ENCODE results near the gene GRIK1.

GRIK1 gene

DNA sequence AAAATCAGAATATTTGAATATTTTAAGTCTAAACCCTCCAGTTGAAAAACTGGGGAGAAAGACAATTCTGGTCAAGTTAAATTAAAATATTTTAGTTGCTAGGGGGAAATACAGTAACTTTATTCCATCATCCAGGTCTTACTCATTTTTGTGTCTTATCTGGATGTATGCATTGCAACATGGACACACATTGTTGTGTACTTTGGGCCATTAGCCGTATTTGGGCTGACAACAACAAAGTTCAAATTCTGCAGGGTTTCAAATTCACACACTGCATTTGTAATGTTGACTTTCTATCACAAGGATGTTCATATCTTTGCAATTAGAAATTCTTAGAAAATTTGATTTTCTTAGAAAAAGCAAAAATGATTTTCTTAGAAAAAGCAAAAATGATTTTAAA is 391.8 kb downstream of the GRIK1 start:
- H3K36me3 ChIP-seq (ENCODE audit: control insufficient read depth in 1 of 2, insufficient read depth in 2 of 2, low read depth in 1 of 2, low read length in 2 of 2) = no peaks in the 10 kb centered on the region
- no peak overlapping the region for H2BK120ac ChIP-seq (ENCODE audit: low read depth, low read length)
- H3K9me3 ChIP-seq (ENCODE audit: control insufficient read depth, low read length) = no peaks in the 10 kb centered on the region
- no peak overlapping the region for H3K4me3 ChIP-seq (ENCODE audit: insufficient read depth in 1 of 2, low read depth in 1 of 2, low read length in 2 of 2)
- no peak overlapping the region for H2BK15ac ChIP-seq (ENCODE audit: low read depth, poor library complexity, severe bottlenecking)
- H4K8ac ChIP-seq (ENCODE audit: low read length) = no peak overlapping the region
- no peak overlapping the region for H3K4ac ChIP-seq (ENCODE audit: low read depth in 1 of 2, low read length in 2 of 2)
- no peaks in the 10 kb centered on the region for H3K27me3 ChIP-seq (ENCODE audit: control insufficient read depth in 1 of 2, insufficient read depth in 1 of 2, low read length in 2 of 2)
- no peaks in the 10 kb centered on the region for H3K4me1 ChIP-seq (ENCODE audit: control insufficient read depth, insufficient read depth, low read depth, low read length)
- H3K18ac ChIP-seq (ENCODE audit: low read depth in 1 of 2, low read length in 2 of 2) = no peak overlapping the region
- no CpG with 5 or more reads among the region's 1 CpG for WGBS
- H3K9ac ChIP-seq (ENCODE audit: low read length) = no peak overlapping the region
- H2AK5ac ChIP-seq (ENCODE audit: low read length, severe bottlenecking) = no peak overlapping the region
- H3K23ac ChIP-seq (ENCODE audit: low read length in 2 of 2) = no peak overlapping the region
- H3K4me2 ChIP-seq (ENCODE audit: low read length, poor library complexity, severe bottlenecking) = no peak overlapping the region
- H3K14ac ChIP-seq (ENCODE audit: low read length in 2 of 2) = no peak overlapping the region
- no peaks in the 10 kb centered on the region for H3K79me1 ChIP-seq (replicated peaks; ENCODE audit: low read length, poor library complexity, severe bottlenecking)
- no peak overlapping the region for H3K27ac ChIP-seq (ENCODE audit: low read length, poor library complexity, severe bottlenecking)
- no peak overlapping the region for H2BK5ac ChIP-seq (ENCODE audit: low read depth, low read length, poor library complexity, severe bottlenecking)
- no peak overlapping the region for H2AFZ ChIP-seq (ENCODE audit: low read depth, low read length)
- H4K91ac ChIP-seq (ENCODE audit: low read length) = no peak overlapping the region
- no peak overlapping the region for H2BK12ac ChIP-seq (ENCODE audit: low read length in 2 of 2)
- DNase-seq = no peak

DNA sequence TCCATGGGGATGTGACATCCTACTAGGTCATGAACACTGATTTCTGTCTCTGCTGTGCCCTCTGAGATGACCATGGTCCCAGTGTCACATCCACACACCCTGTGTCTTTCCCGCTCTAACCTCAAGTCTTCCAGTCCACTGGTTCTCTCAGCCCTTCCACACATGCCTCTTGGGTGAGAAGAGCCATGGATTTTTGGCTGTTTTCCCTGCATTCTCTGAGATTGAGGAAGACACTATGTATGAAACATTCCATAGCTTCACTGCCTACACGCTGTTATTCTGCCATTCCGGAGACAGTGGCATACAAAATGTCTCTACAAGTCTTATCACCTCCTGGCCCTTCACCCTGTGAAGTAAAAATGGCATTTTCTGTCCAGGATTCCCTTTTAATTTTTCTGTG is 393.7 kb downstream of the GRIK1 start:
- Histone ChIP-seq H4K91ac (ENCODE audit: low read length) (no peak overlapping the region), H3K79me1 (replicated peaks; ENCODE audit: low read length, poor library complexity, severe bottlenecking) (no peaks in the 10 kb centered on the region), H3K14ac (ENCODE audit: low read length in 2 of 2) (no peak overlapping the region), H3K4ac (ENCODE audit: low read depth in 1 of 2, low read length in 2 of 2) (no peak overlapping the region), H2BK120ac (ENCODE audit: low read depth, low read length) (no peak overlapping the region), H2AFZ (ENCODE audit: low read depth, low read length) (no peak overlapping the region), H3K9ac (ENCODE audit: low read length) (no peak overlapping the region), H3K18ac (ENCODE audit: low read depth in 1 of 2, low read length in 2 of 2) (no peak overlapping the region), H2BK5ac (ENCODE audit: low read depth, low read length, poor library complexity, severe bottlenecking) (no peak overlapping the region), H2AK5ac (ENCODE audit: low read length, severe bottlenecking) (no peak overlapping the region), H4K8ac (ENCODE audit: low read length) (no peak overlapping the region), H3K9me3 (ENCODE audit: control insufficient read depth, low read length) (no peaks in the 10 kb centered on the region), H2BK12ac (ENCODE audit: low read length in 2 of 2) (no peak overlapping the region), H3K4me2 (ENCODE audit: low read length, poor library complexity, severe bottlenecking) (no peak overlapping the region), H3K23ac (ENCODE audit: low read length in 2 of 2) (no peak overlapping the region), H3K4me3 (ENCODE audit: insufficient read depth in 1 of 2, low read depth in 1 of 2, low read length in 2 of 2) (no peak overlapping the region), H3K27ac (ENCODE audit: low read length, poor library complexity, severe bottlenecking) (no peak overlapping the region), H3K27me3 (ENCODE audit: control insufficient read depth in 1 of 2, insufficient read depth in 1 of 2, low read length in 2 of 2) (no peaks in the 10 kb centered on the region), H3K36me3 (ENCODE audit: control insufficient read depth in 1 of 2, insufficient read depth in 2 of 2, low read depth in 1 of 2, low read length in 2 of 2) (no peaks in the 10 kb centered on the region), H3K4me1 (ENCODE audit: control insufficient read depth, insufficient read depth, low read depth, low read length) (no peaks in the 10 kb centered on the region), H2BK15ac (ENCODE audit: low read depth, poor library complexity, severe bottlenecking) (no peak overlapping the region)
- 100% methylated on average over 3 of the region's 3 CpGs for WGBS
- DNase-seq = no peak

DNA sequence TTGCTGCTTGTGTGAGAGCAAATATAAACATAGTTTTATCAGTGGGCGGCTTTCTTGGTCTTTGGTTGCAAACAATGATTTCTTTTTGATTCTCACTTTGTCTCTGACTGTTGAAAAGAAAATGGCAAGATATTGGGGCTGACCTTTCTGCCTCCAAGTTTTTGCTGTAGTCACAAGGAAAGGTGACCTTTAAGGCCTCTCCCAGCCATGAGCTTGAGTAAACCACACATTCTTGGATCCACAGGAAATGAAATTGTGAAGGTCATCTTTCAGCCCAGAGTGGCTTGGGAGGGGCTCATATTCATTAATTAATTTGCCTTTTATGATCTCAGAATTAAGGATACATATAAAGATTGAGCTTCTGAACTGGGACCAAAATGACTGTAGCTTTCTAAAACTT is 399.5 kb downstream of the GRIK1 start:
- no peaks in the 10 kb centered on the region for H3K27me3 ChIP-seq (ENCODE audit: control insufficient read depth in 1 of 2, insufficient read depth in 1 of 2, low read length in 2 of 2)
- H2AK5ac ChIP-seq (ENCODE audit: low read length, severe bottlenecking) = no peak overlapping the region
- no peak overlapping the region for H2BK15ac ChIP-seq (ENCODE audit: low read depth, poor library complexity, severe bottlenecking)
- H3K36me3 ChIP-seq (ENCODE audit: control insufficient read depth in 1 of 2, insufficient read depth in 2 of 2, low read depth in 1 of 2, low read length in 2 of 2) = no peaks in the 10 kb centered on the region
- H2BK12ac ChIP-seq (ENCODE audit: low read length in 2 of 2) = no peak overlapping the region
- peaks cover 1% of the 10 kb centered on the region for H3K79me1 ChIP-seq (replicated peaks; ENCODE audit: low read length, poor library complexity, severe bottlenecking)
- no peak overlapping the region for H3K14ac ChIP-seq (ENCODE audit: low read length in 2 of 2)
- H3K18ac ChIP-seq (ENCODE audit: low read depth in 1 of 2, low read length in 2 of 2) = no peak overlapping the region
- no peak overlapping the region for H3K27ac ChIP-seq (ENCODE audit: low read length, poor library complexity, severe bottlenecking)
- no peak overlapping the region for H3K9ac ChIP-seq (ENCODE audit: low read length)
- H3K4ac ChIP-seq (ENCODE audit: low read depth in 1 of 2, low read length in 2 of 2) = no peak overlapping the region
- H3K4me3 ChIP-seq (ENCODE audit: insufficient read depth in 1 of 2, low read depth in 1 of 2, low read length in 2 of 2) = no peak overlapping the region
- H2BK120ac ChIP-seq (ENCODE audit: low read depth, low read length) = no peak overlapping the region
- 61% methylated on average over 1 of the region's 1 CpG for WGBS
- H3K9me3 ChIP-seq (ENCODE audit: control insufficient read depth, low read length) = no peaks in the 10 kb centered on the region
- H4K8ac ChIP-seq (ENCODE audit: low read length) = no peak overlapping the region
- H2BK5ac ChIP-seq (ENCODE audit: low read depth, low read length, poor library complexity, severe bottlenecking) = no peak overlapping the region
- no peak overlapping the region for H3K23ac ChIP-seq (ENCODE audit: low read length in 2 of 2)
- no peak overlapping the region for H2AFZ ChIP-seq (ENCODE audit: low read depth, low read length)
- H3K4me1 ChIP-seq (ENCODE audit: control insufficient read depth, insufficient read depth, low read depth, low read length) = no peaks in the 10 kb centered on the region
- H3K4me2 ChIP-seq (ENCODE audit: low read length, poor library complexity, severe bottlenecking) = no peak overlapping the region
- DNase-seq = no peak
- no peak overlapping the region for H4K91ac ChIP-seq (ENCODE audit: low read length)

GRCh38 chr21:29538115-29538514 is 401.7 kb downstream of the GRIK1 start:
- Histone ChIP-seq H4K8ac (ENCODE audit: low read length) (no peak overlapping the region), H2BK12ac (ENCODE audit: low read length in 2 of 2) (no peak overlapping the region), H3K18ac (ENCODE audit: low read depth in 1 of 2, low read length in 2 of 2) (no peak overlapping the region), H3K27me3 (ENCODE audit: control insufficient read depth in 1 of 2, insufficient read depth in 1 of 2, low read length in 2 of 2) (no peaks in the 10 kb centered on the region), H3K9ac (ENCODE audit: low read length) (no peak overlapping the region), H3K27ac (ENCODE audit: low read length, poor library complexity, severe bottlenecking) (peak overlapping the region; percentile 43), H3K4ac (ENCODE audit: low read depth in 1 of 2, low read length in 2 of 2) (no peak overlapping the region), H2BK15ac (ENCODE audit: low read depth, poor library complexity, severe bottlenecking) (no peak overlapping the region), H3K4me2 (ENCODE audit: low read length, poor library complexity, severe bottlenecking) (no peak overlapping the region), H3K4me3 (ENCODE audit: insufficient read depth in 1 of 2, low read depth in 1 of 2, low read length in 2 of 2) (no peak overlapping the region), H3K36me3 (ENCODE audit: control insufficient read depth in 1 of 2, insufficient read depth in 2 of 2, low read depth in 1 of 2, low read length in 2 of 2) (no peaks in the 10 kb centered on the region), H3K79me1 (replicated peaks; ENCODE audit: low read length, poor library complexity, severe bottlenecking) (peaks cover 1% of the 10 kb centered on the region), H2AFZ (ENCODE audit: low read depth, low read length) (no peak overlapping the region), H2BK5ac (ENCODE audit: low read depth, low read length, poor library complexity, severe bottlenecking) (no peak overlapping the region), H3K14ac (ENCODE audit: low read length in 2 of 2) (no peak overlapping the region), H2AK5ac (ENCODE audit: low read length, severe bottlenecking) (no peak overlapping the region), H2BK120ac (ENCODE audit: low read depth, low read length) (no peak overlapping the region), H3K4me1 (ENCODE audit: control insufficient read depth, insufficient read depth, low read depth, low read length) (no peaks in the 10 kb centered on the region), H3K23ac (ENCODE audit: low read length in 2 of 2) (no peak overlapping the region), H4K91ac (ENCODE audit: low read length) (no peak overlapping the region), H3K9me3 (ENCODE audit: control insufficient read depth, low read length) (no peaks in the 10 kb centered on the region)
- DNase-seq = no peak

All from mesenchymal stem cell (in vitro differentiated cells and primary cell).